ENCODE results near the gene SEC22A. TPM values are rescaled to one million over a fixed set of nuclear protein-coding genes. Genes with fewer than 3 reads are reported as not detected.

SEC22A gene
- total and polyA plus RNA-seq, 12 donors = 2.9 to 13.6 (median 10.0) TPM

DNA sequence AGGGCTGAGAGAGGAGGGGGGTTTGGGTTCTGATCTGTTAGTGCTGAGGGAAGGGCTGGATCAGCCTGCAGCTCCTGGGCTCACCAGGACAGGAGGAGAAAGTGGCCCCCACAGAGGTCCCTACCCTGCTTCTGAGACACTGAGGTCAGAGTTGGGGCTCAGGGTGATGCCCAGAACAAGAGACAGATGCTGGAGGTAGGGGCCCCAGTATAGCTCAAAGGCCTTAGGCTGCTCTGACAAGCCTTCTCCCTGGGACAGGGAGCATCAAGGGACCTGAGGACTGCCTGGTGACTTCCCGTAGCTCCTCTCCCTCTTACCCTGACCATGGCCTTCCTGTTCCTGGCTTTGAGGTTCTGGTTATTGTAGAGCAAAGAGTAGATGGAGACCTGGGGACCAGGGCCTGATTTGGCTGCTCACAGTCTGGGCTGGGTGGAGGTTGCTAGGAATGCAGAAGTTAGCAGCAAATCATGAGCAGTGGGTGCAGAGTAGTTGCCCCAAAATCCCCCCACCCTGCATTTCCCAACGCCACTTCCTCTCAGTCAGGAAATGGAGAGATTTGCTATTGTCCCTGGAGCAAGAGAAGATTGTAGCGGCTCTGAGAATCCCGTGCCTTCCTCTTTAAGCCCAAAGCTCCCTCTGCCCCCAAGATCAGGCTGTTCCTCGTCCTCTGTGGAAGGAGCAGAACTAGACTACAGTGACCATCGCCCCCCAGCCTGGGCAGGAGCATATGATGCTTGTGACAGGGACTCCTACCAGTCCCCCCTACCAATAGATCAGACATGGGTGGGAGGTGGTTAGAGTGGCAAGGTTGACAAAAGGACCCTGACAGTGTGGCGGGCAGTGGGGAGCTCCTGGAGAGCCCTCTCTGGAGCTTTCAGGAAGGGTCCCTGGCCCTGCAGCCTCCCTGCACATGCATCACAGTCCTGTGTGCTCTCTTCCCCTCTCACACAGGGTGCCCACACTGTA lies 47.4 kb upstream of the SEC22A start:
- Histone ChIP-seq H3K36me3 (peaks cover 0 to 83% (median 8%) of the 10 kb centered on the region in 9 donors), H3K27me3 (no peaks in the 10 kb centered on the region), H3K27ac (peak overlapping the region in 1 of 10 donors; percentile 57), H3K4me3 (no peak overlapping the region), H3K9me3 (no peaks in the 10 kb centered on the region), H3K4me1 (peaks cover 0 to 35% (median 8%) of the 10 kb centered on the region in 9 donors)
- DNase-seq = no peak
- peak in 1 of 8 donors; percentile 27 for ATAC-seq
- intact Hi-C loops (cut with DNase I) = no loop called here
- WGBS, 2 donors = 87 to 88% methylated on average over 7 of the region's 7 CpGs
- TF ChIP-seq, protein P1, sequence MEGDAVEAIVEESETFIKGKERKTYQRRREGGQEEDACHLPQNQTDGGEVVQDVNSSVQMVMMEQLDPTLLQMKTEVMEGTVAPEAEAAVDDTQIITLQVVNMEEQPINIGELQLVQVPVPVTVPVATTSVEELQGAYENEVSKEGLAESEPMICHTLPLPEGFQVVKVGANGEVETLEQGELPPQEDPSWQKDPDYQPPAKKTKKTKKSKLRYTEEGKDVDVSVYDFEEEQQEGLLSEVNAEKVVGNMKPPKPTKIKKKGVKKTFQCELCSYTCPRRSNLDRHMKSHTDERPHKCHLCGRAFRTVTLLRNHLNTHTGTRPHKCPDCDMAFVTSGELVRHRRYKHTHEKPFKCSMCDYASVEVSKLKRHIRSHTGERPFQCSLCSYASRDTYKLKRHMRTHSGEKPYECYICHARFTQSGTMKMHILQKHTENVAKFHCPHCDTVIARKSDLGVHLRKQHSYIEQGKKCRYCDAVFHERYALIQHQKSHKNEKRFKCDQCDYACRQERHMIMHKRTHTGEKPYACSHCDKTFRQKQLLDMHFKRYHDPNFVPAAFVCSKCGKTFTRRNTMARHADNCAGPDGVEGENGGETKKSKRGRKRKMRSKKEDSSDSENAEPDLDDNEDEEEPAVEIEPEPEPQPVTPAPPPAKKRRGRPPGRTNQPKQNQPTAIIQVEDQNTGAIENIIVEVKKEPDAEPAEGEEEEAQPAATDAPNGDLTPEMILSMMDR (IDR thresholded peaks at IDR 0.05) = no peak

GRCh38 chr3:123155471-123156011 lies 46.2 kb upstream of the SEC22A start:
- Histone ChIP-seq H3K4me3 (no peak overlapping the region), H3K27ac (peak overlapping the region in 1 of 10 donors; percentile 18), H3K27me3 (no peaks in the 10 kb centered on the region), H3K9me3 (no peaks in the 10 kb centered on the region), H3K4me1 (peaks cover 0 to 35% (median 8%) of the 10 kb centered on the region in 9 donors), H3K36me3 (peaks cover 0 to 83% (median 8%) of the 10 kb centered on the region in 9 donors)
- intact Hi-C loops (cut with DNase I) = no loop called here
- no peak for DNase-seq
- WGBS, 2 donors = 75 to 80% methylated on average over 9 of the region's 9 CpGs
- TF ChIP-seq, protein P1 (IDR thresholded peaks at IDR 0.05) = no peak
- ATAC-seq = peak in 2 of 8 donors; percentile 12 to 37

GRCh38 chr3:123156276-123156995 lies 45.3 kb upstream of the SEC22A start:
- 95 to 96% methylated on average over 15 of the region's 15 CpGs for WGBS, 2 donors
- ATAC-seq = peak in 1 of 8 donors; percentile 34
- Histone ChIP-seq H3K36me3 (peaks cover 0 to 84% (median 13%) of the 10 kb centered on the region in 9 donors), H3K27ac (peak overlapping the region in 1 of 10 donors; percentile 18), H3K27me3 (no peaks in the 10 kb centered on the region), H3K4me1 (peaks cover 0 to 35% (median 8%) of the 10 kb centered on the region in 9 donors), H3K9me3 (no peaks in the 10 kb centered on the region), H3K4me3 (no peak overlapping the region)
- TF ChIP-seq, protein P1 (IDR thresholded peaks at IDR 0.05) = no peak
- no peak for DNase-seq
- intact Hi-C loops (cut with DNase I) = no loop called here

DNA sequence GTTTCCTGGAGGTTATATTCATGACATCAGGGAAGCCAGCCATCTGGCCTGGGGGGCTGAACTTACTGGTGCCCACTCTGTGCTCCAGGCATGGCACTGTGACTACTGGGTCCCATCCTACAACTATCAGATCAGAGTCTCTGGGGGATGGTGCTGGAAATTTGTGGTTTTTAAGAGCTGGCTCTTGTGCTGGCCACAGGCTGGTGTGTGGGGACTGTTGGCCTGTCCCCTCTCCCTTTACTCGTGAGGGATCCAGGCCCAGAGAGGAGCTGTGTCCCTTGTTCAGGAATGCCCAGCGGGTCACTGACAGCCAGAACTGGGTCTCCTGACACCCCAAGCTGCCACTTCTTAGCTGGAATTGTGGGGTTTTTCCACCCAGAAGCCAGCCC lies 44.5 kb upstream of the SEC22A start:
- Histone ChIP-seq H3K4me1 (peaks cover 0 to 35% (median 8%) of the 10 kb centered on the region in 9 donors), H3K27ac (peak overlapping the region in 1 of 10 donors; percentile 0)

More for the DNA sequence above, 44.5 kb upstream of the SEC22A start:
- WGBS, 2 donors = 45 to 74% methylated on average over 2 of the region's 2 CpGs
- DNase-seq = no peak
- ATAC-seq = no peak
- TF ChIP-seq, protein P1 (IDR thresholded peaks at IDR 0.05) = no peak
- H3K4me3 ChIP-seq = no peak overlapping the region
- H3K9me3 ChIP-seq = no peaks in the 10 kb centered on the region
- no peaks in the 10 kb centered on the region for H3K27me3 ChIP-seq
- intact Hi-C loops (cut with DNase I) = no loop called here
- peaks cover 0 to 90% (median 20%) of the 10 kb centered on the region in 9 donors for H3K36me3 ChIP-seq
